K562 (cell line): ENCODE measurements around the gene UQCRHL. TPM values are rescaled to one million over a fixed set of nuclear protein-coding genes. Genes with fewer than 3 reads are reported as not detected.

Experiments used
- COPS2 ChIP-seq: fragments of 450-650 bp; conservative IDR thresholded peaks from 2 replicates; pipeline ENCODE4 v1.6.1; 2016; ENCODE audit warnings: mild to moderate bottlenecking, moderate library complexity
- MCM2 ChIP-seq: fragments of 450-650 bp; IDR thresholded peaks from 2 replicates; pipeline ENCODE4 v1.6.1; 2017; ENCODE audit warnings: low read depth, mild to moderate bottlenecking
- MCM5 ChIP-seq: fragments of 450-650 bp; IDR thresholded peaks from 2 replicates; pipeline ENCODE4 v1.6.1; 2016; ENCODE audit warnings: low read depth
- NCOA2 ChIP-seq, 2 experiments: fragments of 450-650 bp; IDR thresholded peaks; 2 replicates each; pipeline ENCODE4 v1.6.1; 2018; ENCODE audit warnings: mild to moderate bottlenecking in 2 of 2, moderate library complexity in 1 of 2; ENCODE audit not compliant: partially characterized antibody in 2 of 2
- NR4A1 ChIP-seq, 2 experiments: fragments of 250-450 bp in 1 of 2; fragments of 450-650 bp in 1 of 2; sonication (Bioruptor Pico) in 1 of 2; IDR thresholded peaks; 2 replicates each; pipeline versions ENCODE4 v1.4.0 to v1.6.1; 2016 to 2020; ENCODE audit warnings: mild to moderate bottlenecking in 2 of 2, missing compliant biosample characterization in 1 of 2, missing genetic modification characterization in 1 of 2, moderate library complexity in 1 of 2
- RAD21 ChIP-seq, 2 experiments: fragments of 250-450 bp in 1 of 2; fragments of 450-650 bp in 1 of 2; sonication (Bioruptor Pico) in 1 of 2; formaldehyde crosslinking in 1 of 2; IDR thresholded peaks in 1 of 2; conservative IDR thresholded peaks in 1 of 2; 2 replicates each; pipeline versions ENCODE4 v1.4.0 to v1.8.0; 2020 to 2022; ENCODE audit warnings: mild to moderate bottlenecking in 2 of 2, moderate library complexity in 1 of 2
- SMC3 ChIP-seq: conservative IDR thresholded peaks from 2 replicates; pipeline ENCODE4 v1.6.1; 2011; ENCODE audit warnings: low read depth, low read length, improper control_type of control experiment; ENCODE audit not compliant: insufficient read depth
- polyA plus RNA-seq, 8 experiments: library from polyadenylated mRNA; depleted of rRNA in 4 of 8; stranded (reverse) in 5 of 8; unstranded in 3 of 8; fragments of >200 nt; fragmentation: Nextera tagmentation in 2 of 8; fragmentation: Illumina TruSeq in 1 of 8; extraction: Ambion mirVana in 2 of 8; extraction: Trizol in 1 of 8; gene quantifications; 2 replicates each; pipeline versions ENCODE4 v1.2.1 to v1.2.3, GENCODE V29; 2011 to 2014; ENCODE audit warnings: inconsistent platforms in 1 of 8, missing spikeins in 1 of 8
- total RNA-seq, 7 experiments: library from RNA; depleted of rRNA in 6 of 7; stranded (reverse); fragments of >200 nt in 6 of 7; fragmentation: Illumina TruSeq in 2 of 7; extraction: Trizol in 2 of 7; gene quantifications; 2 replicates each; pipeline versions ENCODE4 v1.2.1 to v1.2.3, GENCODE V29; 2011 to 2021; ENCODE audit warnings: low replicate concordance in 1 of 7
- TF ChIP-seq, protein P1 (sequence below), 2 experiments: fragments of 450-650 bp; formaldehyde crosslinking in 1 of 2; IDR thresholded peaks; 2 replicates each; pipeline versions ENCODE4 v1.4.0 to v1.6.1; 2014 to 2020; ENCODE audit warnings: mild to moderate bottlenecking in 2 of 2, borderline replicate concordance in 1 of 2, low read depth in 1 of 2
- TF ChIP-seq, protein P2 (sequence below), 3 experiments: IDR thresholded peaks in 2 of 3; conservative IDR thresholded peaks in 1 of 3; 2 replicates each; pipeline ENCODE4 v1.5.1; 2011 to 2012; ENCODE audit warnings: low read length in 3 of 3, mild to moderate bottlenecking in 3 of 3, control low read depth in 2 of 3, improper control_type of control experiment in 1 of 3, inconsistent platforms in 1 of 3, low read depth in 1 of 3, mixed read lengths in 1 of 3, moderate library complexity in 1 of 3; ENCODE audit not compliant: insufficient read depth in 2 of 3

UQCRHL gene
- total and polyA plus RNA-seq, 9 of the 15 experiments (the other 6 are each of a cell fraction or from before 2014, with no cell fraction given) = 5.1 to 41.3 (median 21.8) TPM

DNA sequence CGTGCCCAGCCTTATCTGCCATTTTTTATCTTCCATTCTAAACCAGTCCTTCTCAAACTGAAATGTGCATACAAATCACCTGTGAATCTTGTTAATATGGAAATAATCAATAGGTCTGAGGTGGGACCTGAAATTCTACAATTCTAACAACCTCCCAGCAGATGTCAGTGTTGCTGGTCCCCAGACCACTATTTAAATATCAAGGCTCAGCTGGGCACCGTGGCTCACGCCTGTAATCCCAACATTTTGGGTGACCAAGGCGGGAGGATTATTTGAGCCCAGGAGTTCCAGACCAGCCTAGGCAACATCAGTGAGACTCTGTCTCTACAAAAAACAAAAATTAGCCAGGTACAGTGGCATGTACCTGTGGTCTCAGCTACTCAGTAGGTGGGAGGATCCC lies 4.1 kb downstream of the UQCRHL start (continued):
- TF ChIP-seq, protein P1, sequence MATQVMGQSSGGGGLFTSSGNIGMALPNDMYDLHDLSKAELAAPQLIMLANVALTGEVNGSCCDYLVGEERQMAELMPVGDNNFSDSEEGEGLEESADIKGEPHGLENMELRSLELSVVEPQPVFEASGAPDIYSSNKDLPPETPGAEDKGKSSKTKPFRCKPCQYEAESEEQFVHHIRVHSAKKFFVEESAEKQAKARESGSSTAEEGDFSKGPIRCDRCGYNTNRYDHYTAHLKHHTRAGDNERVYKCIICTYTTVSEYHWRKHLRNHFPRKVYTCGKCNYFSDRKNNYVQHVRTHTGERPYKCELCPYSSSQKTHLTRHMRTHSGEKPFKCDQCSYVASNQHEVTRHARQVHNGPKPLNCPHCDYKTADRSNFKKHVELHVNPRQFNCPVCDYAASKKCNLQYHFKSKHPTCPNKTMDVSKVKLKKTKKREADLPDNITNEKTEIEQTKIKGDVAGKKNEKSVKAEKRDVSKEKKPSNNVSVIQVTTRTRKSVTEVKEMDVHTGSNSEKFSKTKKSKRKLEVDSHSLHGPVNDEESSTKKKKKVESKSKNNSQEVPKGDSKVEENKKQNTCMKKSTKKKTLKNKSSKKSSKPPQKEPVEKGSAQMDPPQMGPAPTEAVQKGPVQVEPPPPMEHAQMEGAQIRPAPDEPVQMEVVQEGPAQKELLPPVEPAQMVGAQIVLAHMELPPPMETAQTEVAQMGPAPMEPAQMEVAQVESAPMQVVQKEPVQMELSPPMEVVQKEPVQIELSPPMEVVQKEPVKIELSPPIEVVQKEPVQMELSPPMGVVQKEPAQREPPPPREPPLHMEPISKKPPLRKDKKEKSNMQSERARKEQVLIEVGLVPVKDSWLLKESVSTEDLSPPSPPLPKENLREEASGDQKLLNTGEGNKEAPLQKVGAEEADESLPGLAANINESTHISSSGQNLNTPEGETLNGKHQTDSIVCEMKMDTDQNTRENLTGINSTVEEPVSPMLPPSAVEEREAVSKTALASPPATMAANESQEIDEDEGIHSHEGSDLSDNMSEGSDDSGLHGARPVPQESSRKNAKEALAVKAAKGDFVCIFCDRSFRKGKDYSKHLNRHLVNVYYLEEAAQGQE (IDR thresholded peaks at IDR 0.05; ENCODE audit: borderline replicate concordance) = peak; percentile 46; the same call in 1 of the 2 replicates
- TF ChIP-seq, protein P1 (CRISPR knock-in tag; IDR thresholded peaks at IDR 0.05; ENCODE audit: low read depth) = no peak
- TF ChIP-seq NR4A1 (CRISPR knock-in tag; IDR thresholded peaks at IDR 0.05) (no peak), NR4A1 (tag; IDR thresholded peaks at IDR 0.05) (no peak), SMC3 (peak; percentile 50), MCM5 (no peak), COPS2 (no peak), MCM2 (no peak), NCOA2 (IDR thresholded peaks at IDR 0.05; ENCODE audit: partially characterized antibody in 2 of 2) (no peak), RAD21 (CRISPR knock-in tag; conservative IDR thresholded peaks at IDR 0.05 in 1 of 2, IDR thresholded peaks at IDR 0.05 in 1 of 2) (peak; percentile 12 to 66; a peak in 2 of 4 replicates)
- TF ChIP-seq, protein P2, sequence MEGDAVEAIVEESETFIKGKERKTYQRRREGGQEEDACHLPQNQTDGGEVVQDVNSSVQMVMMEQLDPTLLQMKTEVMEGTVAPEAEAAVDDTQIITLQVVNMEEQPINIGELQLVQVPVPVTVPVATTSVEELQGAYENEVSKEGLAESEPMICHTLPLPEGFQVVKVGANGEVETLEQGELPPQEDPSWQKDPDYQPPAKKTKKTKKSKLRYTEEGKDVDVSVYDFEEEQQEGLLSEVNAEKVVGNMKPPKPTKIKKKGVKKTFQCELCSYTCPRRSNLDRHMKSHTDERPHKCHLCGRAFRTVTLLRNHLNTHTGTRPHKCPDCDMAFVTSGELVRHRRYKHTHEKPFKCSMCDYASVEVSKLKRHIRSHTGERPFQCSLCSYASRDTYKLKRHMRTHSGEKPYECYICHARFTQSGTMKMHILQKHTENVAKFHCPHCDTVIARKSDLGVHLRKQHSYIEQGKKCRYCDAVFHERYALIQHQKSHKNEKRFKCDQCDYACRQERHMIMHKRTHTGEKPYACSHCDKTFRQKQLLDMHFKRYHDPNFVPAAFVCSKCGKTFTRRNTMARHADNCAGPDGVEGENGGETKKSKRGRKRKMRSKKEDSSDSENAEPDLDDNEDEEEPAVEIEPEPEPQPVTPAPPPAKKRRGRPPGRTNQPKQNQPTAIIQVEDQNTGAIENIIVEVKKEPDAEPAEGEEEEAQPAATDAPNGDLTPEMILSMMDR (IDR thresholded peaks at IDR 0.05 in 2 of 3, conservative IDR thresholded peaks at IDR 0.05 in 1 of 3; ENCODE audit: insufficient read depth in 2 of 3, low read depth in 1 of 3, low read length in 3 of 3) = peak; percentile 59 to 70 (median 67)
